Breast epithelium (tissue), 4 donors: ENCODE measurements around the gene TNS1. TPM values are rescaled to one million over a fixed set of nuclear protein-coding genes. Genes with fewer than 3 reads are reported as not detected.

Experiments used
- DNase-seq, 2 donors: peaks; one replicate each; pipeline ENCODE4 v3.0.0-alpha.2; 2019; ENCODE audit warnings: low spot score in 2 of 2
- H3K27ac ChIP-seq, 2 donors: fragments of 200-600 bp; sonication (generic) in 1 of 2; one replicate each; pipeline ENCODE4 v1.5.1; 2016 to 2019; ENCODE audit warnings: mild to moderate bottlenecking in 1 of 2
- H3K27me3 ChIP-seq, 2 donors: fragments of 200-600 bp; sonication (generic) in 1 of 2; one replicate each; pipeline versions ENCODE4 v1.5.1 to v1.6.0; 2017 to 2019; ENCODE audit warnings: control low read depth in 1 of 2, mild to moderate bottlenecking in 1 of 2
- H3K36me3 ChIP-seq: fragments of 200-600 bp; one replicate; pipeline ENCODE4 v1.5.1; 2019
- H3K4me1 ChIP-seq, 2 donors: fragments of 200-600 bp; sonication (generic); one replicate each; pipeline ENCODE4 v1.5.1; 2016 to 2019; ENCODE audit warnings: control low read depth in 1 of 2
- H3K4me3 ChIP-seq, 3 donors: fragments of 200-600 bp; sonication (generic); 1 replicate in 2 of 3; 2 replicates in 1 of 3; pipeline ENCODE4 v1.5.1; 2016 to 2019; ENCODE audit warnings: mild to moderate bottlenecking in 3 of 3, moderate library complexity in 2 of 3
- H3K9me3 ChIP-seq, 2 donors: fragments of 200-600 bp; sonication (generic) in 1 of 2; one replicate each; pipeline ENCODE4 v1.5.1; 2016 to 2019; ENCODE audit warnings: control low read depth in 1 of 2
- CTCF ChIP-seq, 3 donors: fragments of 450-650 bp; IDR thresholded peaks; one replicate each; pipeline ENCODE4 v1.5.1; 2016 to 2017; ENCODE audit warnings: antibody characterized with exemption in 3 of 3, mild to moderate bottlenecking in 3 of 3, moderate library complexity in 3 of 3
- POLR2A ChIP-seq: fragments of 450-650 bp; IDR thresholded peaks from one replicate; pipeline ENCODE4 v1.6.1; 2016; ENCODE audit warnings: antibody characterized with exemption, mild to moderate bottlenecking, moderate library complexity
- POLR2AphosphoS5 ChIP-seq, 3 donors: sonication (generic); formaldehyde crosslinking; IDR thresholded peaks; one replicate each; pipeline ENCODE4 v1.6.1; 2017; ENCODE audit warnings: antibody characterized with exemption in 3 of 3
- intact Hi-C: fragments of 100-400 bp; cut with DNase I; formaldehyde crosslinking; loops from one replicate; pipeline ENCODE4 v1.15.1; 2023; ENCODE audit warnings: low total_unique reads
- total RNA-seq, 3 donors: library from RNA; depleted of rRNA; stranded (reverse); fragments of >200 nt; gene quantifications; one replicate each; pipeline ENCODE4 v1.1.0, GENCODE V29; 2016

The TNS1 gene
- total RNA-seq, 3 donors from 2014 or later: 141 to 577 (median 154) TPM

- peak overlapping the region in 1 of 2 donors; percentile 85 for H3K27ac ChIP-seq
- intact Hi-C loops: no loop called here
- no peaks in the 10 kb centered on the region for H3K27me3 ChIP-seq
- no peaks in the 10 kb centered on the region for H3K36me3 ChIP-seq
- no peak for DNase-seq
- H3K4me3 ChIP-seq: no peak overlapping the region
- TF ChIP-seq POLR2AphosphoS5 (IDR thresholded peaks at IDR 0.05) (no peak), POLR2A (no peak), CTCF (IDR thresholded peaks at IDR 0.05) (no peak)
- H3K9me3 ChIP-seq: no peaks in the 10 kb centered on the region
- H3K4me1 ChIP-seq: no peaks in the 10 kb centered on the region
Observed at GRCh38 chr2:217859926-217860325, 142.9 kb downstream of the TNS1 start.

GRCh38 chr2:217858519-217859491, 144.0 kb downstream of the TNS1 start:
- intact Hi-C loops: no loop called here
- TF ChIP-seq POLR2AphosphoS5 (IDR thresholded peaks at IDR 0.05) (peak in 1 of 3 donors; percentile 30), POLR2A (no peak)

GRCh38 chr2:217857624-217858506, 144.9 kb downstream of the TNS1 start:
- H3K4me3 ChIP-seq: peak overlapping the region in 2 of 3 donors; percentile 18 to 39
- no peaks in the 10 kb centered on the region for H3K27me3 ChIP-seq
- intact Hi-C loops: no loop called here
- H3K9me3 ChIP-seq: no peaks in the 10 kb centered on the region
- H3K36me3 ChIP-seq: no peaks in the 10 kb centered on the region
- peaks cover 0 to 5% of the 10 kb centered on the region in 2 donors for H3K4me1 ChIP-seq
- TF ChIP-seq POLR2A: no peak
- TF ChIP-seq POLR2AphosphoS5 (IDR thresholded peaks at IDR 0.05): no peak
- no peak for TF ChIP-seq CTCF (IDR thresholded peaks at IDR 0.05)
- no peak for DNase-seq
- H3K27ac ChIP-seq: peak overlapping the region in 1 of 2 donors; percentile 85

More at GRCh38 chr2:217858519-217859491, 144.0 kb downstream of the TNS1 start:
- no peak for DNase-seq
- Histone ChIP-seq H3K27ac (peak overlapping the region; percentile 55 to 85), H3K27me3 (no peaks in the 10 kb centered on the region), H3K4me1 (no peaks in the 10 kb centered on the region), H3K9me3 (no peaks in the 10 kb centered on the region), H3K36me3 (no peaks in the 10 kb centered on the region), H3K4me3 (peak overlapping the region in 2 of 3 donors; percentile 20 to 39)

GRCh38 chr2:217856871-217857270, 145.9 kb downstream of the TNS1 start:
- intact Hi-C loops: no loop called here
- TF ChIP-seq CTCF (IDR thresholded peaks at IDR 0.05): no peak
- no peak for TF ChIP-seq POLR2AphosphoS5 (IDR thresholded peaks at IDR 0.05)
- no peak for TF ChIP-seq POLR2A
- H3K27ac ChIP-seq: peak overlapping the region in 1 of 2 donors; percentile 85
- H3K27me3 ChIP-seq: no peaks in the 10 kb centered on the region
- no peak for DNase-seq
- no peaks in the 10 kb centered on the region for H3K36me3 ChIP-seq
- no peak overlapping the region for H3K4me3 ChIP-seq
- H3K4me1 ChIP-seq: peaks cover 0 to 5% of the 10 kb centered on the region in 2 donors
- H3K9me3 ChIP-seq: no peaks in the 10 kb centered on the region

- intact Hi-C loops: no loop called here
- no peaks in the 10 kb centered on the region for H3K36me3 ChIP-seq
- H3K9me3 ChIP-seq: no peaks in the 10 kb centered on the region
- no peak for TF ChIP-seq POLR2AphosphoS5 (IDR thresholded peaks at IDR 0.05)
- no peak for TF ChIP-seq CTCF (IDR thresholded peaks at IDR 0.05)
- no peak for TF ChIP-seq POLR2A
- H3K4me3 ChIP-seq: no peak overlapping the region
- DNase-seq: no peak
- no peak overlapping the region for H3K27ac ChIP-seq
- peaks cover 5% of the 10 kb centered on the region in 2 donors for H3K4me1 ChIP-seq
- no peaks in the 10 kb centered on the region for H3K27me3 ChIP-seq
Observed at GRCh38 chr2:217856159-217856558, 146.6 kb downstream of the TNS1 start.
